NCI-H1105 (cell line): ENCODE data around the gene ZNF556.
"Not testable (repeated sequence)": the region's sequence is repeated elsewhere in the genome, so short reads cannot be mapped to it uniquely, and the experiment has no call there.

ENCODE experiments used
- DNase-seq: peaks from one replicate; lab custom pipeline; 2025; lab: John Stamatoyannopoulos, UW

The ZNF556 gene

GRCh38 chr19:2853015-2853606 lies 14.0 kb upstream of the ZNF556 start:
- DNase-seq = no peak

- DNase-seq = no peak
These were observed 12.3 kb upstream of the ZNF556 start for GRCh38 chr19:2854849-2855248.

GRCh38 chr19:2856457-2857050 lies 10.6 kb upstream of the ZNF556 start:
- DNase-seq = no peak

- no peak for DNase-seq
These were observed 8.3 kb upstream of the ZNF556 start for GRCh38 chr19:2858864-2859263.

DNA sequence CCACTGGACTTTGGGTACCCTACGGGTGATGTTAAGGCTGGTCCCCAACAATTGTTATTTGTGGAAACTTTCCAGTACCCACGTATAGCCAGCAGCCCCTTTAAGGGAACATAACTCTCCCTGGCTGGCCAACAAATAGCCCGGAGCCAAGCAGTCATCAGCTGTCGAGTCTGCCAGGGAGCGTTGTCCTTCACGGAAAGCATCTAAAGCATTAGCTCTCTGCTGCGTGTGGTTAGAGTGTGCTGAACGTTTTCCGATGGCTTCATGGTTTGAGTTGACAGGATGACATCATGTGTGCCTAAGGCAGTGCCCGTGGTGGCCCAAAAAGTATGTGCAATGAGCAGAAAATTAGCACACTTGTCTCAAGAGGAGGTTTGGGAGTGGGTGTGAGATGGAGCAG lies 3.3 kb upstream of the ZNF556 start:
- no peak for DNase-seq

- DNase-seq = no peak
These were observed 1.6 kb upstream of the ZNF556 start for GRCh38 chr19:2865334-2866100.

DNA sequence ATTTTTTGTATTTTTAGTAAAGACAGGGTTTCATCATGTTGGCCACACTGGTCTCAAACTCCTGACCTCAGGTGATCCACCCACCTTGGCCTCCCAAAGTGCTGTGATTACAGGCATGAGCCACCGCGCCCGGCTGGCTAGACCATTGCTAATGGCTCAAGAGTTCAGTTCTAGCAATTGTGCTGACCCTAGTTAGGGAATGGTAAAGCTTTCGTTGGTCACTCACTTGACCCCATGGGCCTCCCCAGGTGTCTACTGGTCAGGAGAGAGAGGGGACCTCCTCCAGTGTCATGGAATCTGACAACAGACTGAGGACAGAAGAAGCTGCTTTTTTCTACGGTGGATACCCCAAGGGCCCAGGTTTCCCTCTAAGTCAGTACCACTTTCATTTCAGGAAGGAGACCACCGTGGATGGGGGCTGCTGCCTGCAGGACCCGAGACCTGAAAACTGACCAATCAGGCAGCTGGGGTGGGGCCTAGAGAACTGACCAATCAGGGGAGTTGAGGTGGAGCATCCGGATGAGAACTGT lies 575 bp upstream of the ZNF556 start:
- no peak for DNase-seq

GRCh38 chr19:2869618-2870017 lies 2.5 kb downstream of the ZNF556 start:
- DNase-seq = no peak

- not testable (repeated sequence) for DNase-seq
These were observed 5.0 kb downstream of the ZNF556 start for GRCh38 chr19:2872175-2872574.

DNA sequence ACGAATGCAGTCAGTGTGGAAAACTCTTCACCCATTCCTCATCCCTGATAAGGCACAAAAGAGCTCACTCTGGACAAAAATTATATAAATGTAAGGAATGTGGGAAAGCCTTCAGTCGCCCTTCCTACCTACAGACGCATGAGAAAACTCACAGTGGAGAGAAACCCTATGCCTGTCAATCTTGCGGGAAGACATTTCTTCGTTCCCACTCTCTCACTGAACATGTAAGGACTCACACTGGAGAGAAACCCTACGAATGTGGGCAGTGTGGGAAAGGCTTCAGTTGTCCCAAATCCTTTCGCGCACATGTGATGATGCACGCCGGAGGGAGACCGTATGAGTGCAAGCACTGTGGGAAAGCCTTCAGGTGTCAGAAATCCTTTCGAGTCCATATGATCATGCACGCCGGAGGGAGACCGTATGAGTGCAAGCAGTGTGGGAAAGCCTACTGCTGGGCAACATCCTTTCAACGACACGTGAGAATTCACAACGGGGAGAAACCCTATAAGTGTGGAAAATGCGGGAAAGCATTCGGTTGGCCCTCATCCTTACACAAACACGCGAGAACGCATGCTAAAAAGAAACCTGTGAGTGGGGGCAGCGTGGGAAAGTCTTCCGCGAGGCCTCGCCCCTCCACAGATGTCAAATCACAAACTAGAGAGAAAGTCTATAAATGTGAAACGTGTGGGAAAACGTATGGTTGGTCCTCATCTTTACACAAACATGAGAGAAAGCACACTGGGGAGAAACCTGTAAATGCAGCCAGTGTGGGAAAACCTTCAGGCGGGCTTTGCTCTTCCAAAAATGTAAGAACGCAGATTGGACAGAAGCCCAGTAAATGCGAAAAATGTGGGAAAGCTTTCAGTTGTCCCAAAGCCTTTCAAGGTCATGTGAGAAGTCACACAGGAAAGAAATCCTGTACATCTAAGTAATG lies 10.5 kb downstream of the ZNF556 start:
- no peak for DNase-seq

DNA sequence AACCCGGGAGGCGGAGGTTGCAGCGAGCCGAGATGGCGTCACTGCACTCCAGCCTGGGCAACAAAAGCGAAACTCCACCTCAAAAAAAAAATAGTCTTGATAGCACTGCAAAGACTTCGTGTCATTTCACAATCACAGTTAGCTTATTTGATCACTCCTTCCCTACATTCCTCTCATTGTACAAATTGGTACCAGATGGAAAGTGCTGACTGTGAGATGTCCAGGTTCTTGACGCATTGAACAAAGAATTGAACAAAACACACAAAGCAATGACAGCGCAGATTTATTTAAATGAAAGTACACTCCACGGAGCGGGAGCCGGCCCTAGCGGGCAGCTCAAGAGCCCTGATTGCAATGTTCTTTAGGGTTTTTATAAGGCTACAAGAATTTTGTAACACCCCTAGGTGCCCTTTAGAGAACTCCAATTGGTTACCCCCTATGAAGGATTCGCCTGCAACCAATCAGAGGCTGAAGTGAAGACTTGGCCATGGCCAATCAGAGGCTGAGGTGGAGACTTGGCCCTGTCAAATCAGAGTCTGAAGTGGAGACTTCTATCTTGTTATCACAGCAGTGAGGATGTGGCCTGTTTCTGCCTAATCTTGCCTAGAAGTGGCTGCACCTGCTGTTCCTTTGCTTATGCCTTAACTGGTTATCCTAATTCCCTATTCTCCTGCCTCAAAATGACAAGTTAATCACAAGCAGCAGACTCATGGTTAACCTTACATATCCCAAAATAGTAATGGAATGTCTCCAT lies 16.7 kb downstream of the ZNF556 start:
- DNase-seq = no peak

- DNase-seq = no peak
These were observed 18.6 kb downstream of the ZNF556 start for GRCh38 chr19:2885736-2886135.

DNA sequence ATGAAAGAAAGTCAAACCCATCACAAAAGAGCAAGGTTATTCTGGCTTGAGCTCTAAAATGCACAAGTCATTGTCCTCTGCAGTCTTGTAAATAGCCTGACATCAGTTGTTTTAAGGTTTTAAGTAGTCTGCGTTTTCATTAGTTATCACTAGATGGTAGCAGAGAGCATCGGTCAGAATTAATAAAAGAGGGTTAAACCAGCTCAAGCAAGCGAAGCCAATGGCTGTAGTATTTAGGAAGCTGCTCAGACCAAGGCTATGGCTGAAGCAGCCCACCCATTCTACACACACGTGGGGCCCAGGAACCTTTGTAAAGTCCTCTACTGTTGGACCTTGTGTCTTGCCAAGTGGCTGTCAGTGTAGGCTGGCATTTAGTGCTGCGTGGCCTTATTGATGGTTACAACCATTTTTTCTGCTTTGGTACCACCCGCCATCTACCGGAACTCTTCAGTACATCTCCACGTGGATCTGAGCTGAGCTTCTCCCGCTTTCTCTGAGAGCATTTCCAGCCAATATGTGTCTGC lies 20.3 kb downstream of the ZNF556 start:
- peak; percentile 47 for DNase-seq

GRCh38 chr19:2888731-2889224 lies 21.6 kb downstream of the ZNF556 start:
- no peak for DNase-seq

GRCh38 chr19:2890531-2890930 lies 23.4 kb downstream of the ZNF556 start:
- not testable (repeated sequence) for DNase-seq

GRCh38 chr19:2896694-2897093 lies 29.6 kb downstream of the ZNF556 start:
- no peak for DNase-seq

GRCh38 chr19:2900296-2901252 lies 33.4 kb downstream of the ZNF556 start, which contains the start of gene ZNF57:
Gene ZNF57 (plus strand): TSS chr19:2900928. CDS start chr19:2901046, 118 bp downstream.
- DNase-seq = peak; percentile 99

DNA sequence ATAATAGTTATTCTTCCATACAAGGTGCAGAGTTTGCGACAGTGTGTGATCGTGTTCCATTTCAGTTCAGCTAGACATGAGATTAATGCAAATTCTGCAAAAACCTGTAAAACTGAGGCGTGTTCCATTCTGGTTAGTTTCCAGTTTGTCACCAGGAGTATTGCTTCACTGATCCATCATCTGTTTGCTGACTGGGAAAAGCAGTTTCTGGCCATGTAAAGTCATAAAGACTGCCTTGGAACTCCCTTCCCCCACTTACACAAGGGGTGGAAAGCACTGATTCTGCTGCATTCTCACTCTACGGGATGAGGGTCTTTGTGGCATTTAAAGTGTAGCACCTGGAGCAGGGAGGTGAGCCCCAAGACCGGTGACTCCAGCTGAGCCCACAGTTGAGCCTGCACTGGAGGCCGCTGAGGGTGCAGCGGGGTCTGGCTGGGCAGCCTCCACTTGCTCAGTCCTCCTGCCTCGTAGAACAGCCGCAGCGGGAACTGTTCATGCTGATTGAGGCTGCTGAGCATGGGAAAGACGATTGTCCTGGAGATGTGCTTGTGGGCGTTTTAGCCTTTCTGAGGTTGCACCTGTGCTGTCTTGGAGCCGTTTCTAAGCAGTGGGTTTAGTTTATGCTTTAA lies 35.6 kb downstream of the ZNF556 start:
- no peak for DNase-seq

DNA sequence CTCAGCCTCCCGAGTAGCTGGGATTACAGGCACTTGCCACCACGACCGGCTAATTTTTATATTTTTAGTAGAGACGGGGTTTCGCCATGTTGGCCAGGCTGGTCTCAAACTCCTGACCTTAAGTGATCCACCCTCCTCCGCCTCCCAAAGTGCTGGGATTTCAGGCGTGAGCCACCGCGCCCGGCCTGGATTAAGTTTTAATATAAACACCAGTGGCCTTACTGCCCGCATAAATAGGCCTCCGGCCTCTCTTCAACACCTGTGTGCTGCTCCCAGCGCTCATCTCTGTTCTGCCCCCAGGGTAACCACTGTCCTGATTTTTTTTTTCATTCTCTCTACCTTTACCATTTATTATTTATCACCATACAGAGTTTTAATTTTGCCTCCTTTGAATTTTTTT lies 36.2 kb downstream of the ZNF556 start:
- not testable (repeated sequence) for DNase-seq
